HEK293 (cell line): ENCODE data around the gene RNF113B.

Experiments
- ZNF112 ChIP-seq: fragments of 450-650 bp; formaldehyde crosslinking; IDR thresholded peaks from 2 replicates; pipeline ENCODE4 v1.5.0; 2017; ENCODE audit warnings: missing biosample characterization, missing genetic modification characterization
- ZNF2 ChIP-seq: fragments of 450-650 bp; formaldehyde crosslinking; IDR thresholded peaks from 2 replicates; pipeline ENCODE4 v1.5.1; 2016; ENCODE audit warnings: missing biosample characterization, missing genetic modification characterization
- TF ChIP-seq, protein P1 (sequence below): fragments of 450-650 bp; formaldehyde crosslinking; IDR thresholded peaks from 2 replicates; pipeline ENCODE4 v1.5.1; 2016; ENCODE audit warnings: missing biosample characterization, missing genetic modification characterization

DNA sequence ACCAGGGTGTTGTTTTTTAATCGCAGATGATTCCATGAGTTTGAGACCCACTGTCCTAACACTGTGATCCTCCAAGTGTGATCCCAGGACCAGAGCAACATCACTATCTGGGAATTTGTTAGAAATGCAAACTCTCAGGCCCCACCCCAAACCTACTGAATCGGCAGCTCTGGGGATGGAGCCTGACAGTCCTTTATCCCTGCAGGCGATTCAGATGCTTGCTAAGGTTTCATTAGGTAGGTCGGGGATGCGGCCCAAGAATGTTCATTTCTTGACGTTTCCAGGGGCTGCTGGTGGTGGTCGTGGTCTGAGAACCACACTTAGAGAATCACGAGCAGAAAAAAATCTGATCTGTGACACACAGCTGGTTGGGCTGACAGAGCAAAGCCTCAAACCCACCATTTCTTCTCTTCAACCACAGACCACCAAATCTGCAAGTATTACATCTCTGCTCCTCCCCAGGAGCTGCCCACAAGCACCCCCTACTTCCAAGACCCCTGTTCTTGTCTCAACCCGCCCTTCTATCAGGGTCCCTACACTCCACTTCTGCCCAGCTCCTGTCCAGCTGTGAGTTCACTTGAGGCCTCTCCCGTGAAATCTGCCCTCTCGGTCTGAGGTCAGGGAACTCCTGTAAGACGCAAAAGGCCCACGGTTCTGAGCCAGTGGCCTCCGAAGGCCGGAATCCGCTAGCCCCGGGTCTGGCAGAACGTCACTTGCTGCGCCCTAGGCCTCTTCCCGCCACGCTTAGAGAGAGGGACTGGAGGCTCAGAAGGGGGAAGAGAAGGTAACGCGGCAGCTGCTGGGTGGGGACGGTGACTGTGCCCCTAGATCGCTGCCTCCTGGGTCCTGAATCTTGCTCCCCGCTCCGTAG lies 35.3 kb downstream of the RNF113B start:
- TF ChIP-seq ZNF112 (tag by site-specific recombination) (no peak), ZNF2 (tag by site-specific recombination) (no peak)
- TF ChIP-seq, protein P1, sequence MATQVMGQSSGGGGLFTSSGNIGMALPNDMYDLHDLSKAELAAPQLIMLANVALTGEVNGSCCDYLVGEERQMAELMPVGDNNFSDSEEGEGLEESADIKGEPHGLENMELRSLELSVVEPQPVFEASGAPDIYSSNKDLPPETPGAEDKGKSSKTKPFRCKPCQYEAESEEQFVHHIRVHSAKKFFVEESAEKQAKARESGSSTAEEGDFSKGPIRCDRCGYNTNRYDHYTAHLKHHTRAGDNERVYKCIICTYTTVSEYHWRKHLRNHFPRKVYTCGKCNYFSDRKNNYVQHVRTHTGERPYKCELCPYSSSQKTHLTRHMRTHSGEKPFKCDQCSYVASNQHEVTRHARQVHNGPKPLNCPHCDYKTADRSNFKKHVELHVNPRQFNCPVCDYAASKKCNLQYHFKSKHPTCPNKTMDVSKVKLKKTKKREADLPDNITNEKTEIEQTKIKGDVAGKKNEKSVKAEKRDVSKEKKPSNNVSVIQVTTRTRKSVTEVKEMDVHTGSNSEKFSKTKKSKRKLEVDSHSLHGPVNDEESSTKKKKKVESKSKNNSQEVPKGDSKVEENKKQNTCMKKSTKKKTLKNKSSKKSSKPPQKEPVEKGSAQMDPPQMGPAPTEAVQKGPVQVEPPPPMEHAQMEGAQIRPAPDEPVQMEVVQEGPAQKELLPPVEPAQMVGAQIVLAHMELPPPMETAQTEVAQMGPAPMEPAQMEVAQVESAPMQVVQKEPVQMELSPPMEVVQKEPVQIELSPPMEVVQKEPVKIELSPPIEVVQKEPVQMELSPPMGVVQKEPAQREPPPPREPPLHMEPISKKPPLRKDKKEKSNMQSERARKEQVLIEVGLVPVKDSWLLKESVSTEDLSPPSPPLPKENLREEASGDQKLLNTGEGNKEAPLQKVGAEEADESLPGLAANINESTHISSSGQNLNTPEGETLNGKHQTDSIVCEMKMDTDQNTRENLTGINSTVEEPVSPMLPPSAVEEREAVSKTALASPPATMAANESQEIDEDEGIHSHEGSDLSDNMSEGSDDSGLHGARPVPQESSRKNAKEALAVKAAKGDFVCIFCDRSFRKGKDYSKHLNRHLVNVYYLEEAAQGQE = no peak
